ENCODE data around the gene DSC3. TPM values are rescaled to one million over a fixed set of nuclear protein-coding genes. Genes with fewer than 3 reads are reported as not detected.

The DSC3 gene
- total RNA-seq, 1 experiment from 2014 or later: 14.6 TPM

DNA sequence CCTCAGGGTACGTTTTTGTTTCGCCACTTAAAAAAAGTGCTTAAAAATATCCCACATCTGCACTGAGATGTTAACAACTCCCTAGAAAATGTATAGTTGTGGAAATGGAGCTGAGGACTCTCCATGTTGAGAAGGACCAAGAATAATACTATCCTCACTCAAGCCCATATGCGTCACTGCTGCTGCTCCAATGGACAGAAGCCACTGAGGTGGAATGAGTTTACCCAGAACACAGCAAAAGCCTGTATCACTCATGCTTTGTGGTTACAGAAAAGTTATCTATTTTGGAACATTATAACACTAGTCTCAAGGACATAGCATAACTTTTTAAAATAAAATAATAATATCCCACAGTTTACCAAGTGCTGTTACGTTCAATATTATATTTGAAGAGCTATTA lies 31.9 kb downstream of the DSC3 start:
- POLR2A ChIA-PET (ENCODE audit: unreplicated experiment): no interaction called here
- no peaks in the 10 kb centered on the region for H3K9me3 ChIP-seq (ENCODE audit: low read length)
- no peak overlapping the region for H2AFZ ChIP-seq (ENCODE audit: low read length)
- intact Hi-C loops (cut with micrococcal nuclease): loop anchor here (2.0 to 10.0 kb wide), 3 partner anchors 88 to 394 kb away; no protein-coding TSS in a partner anchor
- CTCF ChIA-PET: no interaction called here
- DNase-seq: no peak
- H3K9me2 ChIP-seq (replicated peaks; ENCODE audit: low read length): no peaks in the 10 kb centered on the region
- no peak for ATAC-seq
- no peaks in the 10 kb centered on the region for H3F3A ChIP-seq (ENCODE audit: low read length, unreplicated experiment)
- H3K4me3 ChIP-seq (ENCODE audit: low read length): no peak overlapping the region
- H3K36me3 ChIP-seq (ENCODE audit: low read depth, low read length): no peaks in the 10 kb centered on the region
- H3K9ac ChIP-seq (ENCODE audit: low read length): no peak overlapping the region
- peak overlapping the region; percentile 47 for H3K4me2 ChIP-seq (ENCODE audit: low read length)
- TF ChIP-seq, protein P1, sequence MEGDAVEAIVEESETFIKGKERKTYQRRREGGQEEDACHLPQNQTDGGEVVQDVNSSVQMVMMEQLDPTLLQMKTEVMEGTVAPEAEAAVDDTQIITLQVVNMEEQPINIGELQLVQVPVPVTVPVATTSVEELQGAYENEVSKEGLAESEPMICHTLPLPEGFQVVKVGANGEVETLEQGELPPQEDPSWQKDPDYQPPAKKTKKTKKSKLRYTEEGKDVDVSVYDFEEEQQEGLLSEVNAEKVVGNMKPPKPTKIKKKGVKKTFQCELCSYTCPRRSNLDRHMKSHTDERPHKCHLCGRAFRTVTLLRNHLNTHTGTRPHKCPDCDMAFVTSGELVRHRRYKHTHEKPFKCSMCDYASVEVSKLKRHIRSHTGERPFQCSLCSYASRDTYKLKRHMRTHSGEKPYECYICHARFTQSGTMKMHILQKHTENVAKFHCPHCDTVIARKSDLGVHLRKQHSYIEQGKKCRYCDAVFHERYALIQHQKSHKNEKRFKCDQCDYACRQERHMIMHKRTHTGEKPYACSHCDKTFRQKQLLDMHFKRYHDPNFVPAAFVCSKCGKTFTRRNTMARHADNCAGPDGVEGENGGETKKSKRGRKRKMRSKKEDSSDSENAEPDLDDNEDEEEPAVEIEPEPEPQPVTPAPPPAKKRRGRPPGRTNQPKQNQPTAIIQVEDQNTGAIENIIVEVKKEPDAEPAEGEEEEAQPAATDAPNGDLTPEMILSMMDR (conservative IDR thresholded peaks at IDR 0.05; ENCODE audit: low read depth, low read length): no peak
- TF ChIP-seq EZH2phosphoT487 (IDR thresholded peaks at IDR 0.05; ENCODE audit: borderline replicate concordance, low read length) (no peak), EZH2 (IDR thresholded peaks at IDR 0.05; ENCODE audit: low read length, unreplicated experiment) (no peak)
- H3K27me3 ChIP-seq (ENCODE audit: low read length): no peaks in the 10 kb centered on the region
- no peaks in the 10 kb centered on the region for H3K79me2 ChIP-seq (ENCODE audit: low read length)
- peaks cover 19% of the 10 kb centered on the region for H3K4me1 ChIP-seq (ENCODE audit: insufficient read depth, low read length)
- H3K27ac ChIP-seq (ENCODE audit: low read length): peak overlapping the region; percentile 53
- no peaks in the 10 kb centered on the region for H4K20me1 ChIP-seq (ENCODE audit: low read length)
- no TSS peak for BruUV-seq (replicated peaks)

DNA sequence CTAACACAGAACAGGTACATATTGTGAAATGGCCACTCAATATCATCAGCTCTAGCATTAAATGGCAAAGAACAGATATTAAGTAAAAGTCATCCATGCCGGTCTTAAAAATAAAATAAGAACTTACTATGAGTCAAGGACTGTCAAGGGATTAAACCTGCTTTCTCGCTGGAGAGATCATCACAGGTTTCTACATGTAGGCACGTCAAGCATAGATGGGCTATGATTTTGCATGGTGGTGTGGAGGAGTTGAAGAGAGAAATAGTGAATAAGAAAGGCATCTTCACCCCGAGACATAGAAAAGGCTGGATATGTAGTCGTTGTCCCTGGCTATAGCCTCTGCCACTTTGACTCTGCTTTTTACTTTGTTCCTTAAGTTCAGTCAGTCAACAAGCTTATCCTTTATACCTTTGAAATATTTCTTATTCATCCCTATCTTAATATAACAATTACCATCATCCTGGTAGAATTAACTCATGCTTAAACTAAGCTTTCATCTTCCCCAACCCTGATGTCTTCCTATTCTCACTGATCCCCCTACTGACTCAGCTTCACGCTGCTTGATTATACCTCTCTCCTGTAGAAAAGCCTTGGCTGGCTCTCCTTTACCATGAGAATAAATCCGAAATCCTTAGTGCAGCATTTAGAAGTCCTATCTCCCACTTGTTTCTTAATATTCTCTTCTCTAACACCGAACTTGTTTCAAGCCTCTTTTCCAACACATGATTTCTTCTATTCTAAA lies 42.5 kb downstream of the DSC3 start:
- CTCF ChIA-PET: no interaction called here
- no peaks in the 10 kb centered on the region for H3K79me2 ChIP-seq (ENCODE audit: low read length)
- H3K27ac ChIP-seq (ENCODE audit: low read length): no peak overlapping the region
- H3F3A ChIP-seq (ENCODE audit: low read length, unreplicated experiment): no peaks in the 10 kb centered on the region
- intact Hi-C loops (cut with micrococcal nuclease): loop anchor here (1.0 to 5.0 kb wide), 3 partner anchors 30 to 506 kb away; no protein-coding TSS in a partner anchor
- H3K36me3 ChIP-seq (ENCODE audit: low read depth, low read length): no peaks in the 10 kb centered on the region
- no TSS peak for BruUV-seq (replicated peaks)
- no peaks in the 10 kb centered on the region for H3K9me2 ChIP-seq (replicated peaks; ENCODE audit: low read length)
- no peaks in the 10 kb centered on the region for H3K4me1 ChIP-seq (ENCODE audit: insufficient read depth, low read length)
- no peaks in the 10 kb centered on the region for H4K20me1 ChIP-seq (ENCODE audit: low read length)
- TF ChIP-seq EZH2 (IDR thresholded peaks at IDR 0.05; ENCODE audit: low read length, unreplicated experiment) (no peak), EZH2phosphoT487 (IDR thresholded peaks at IDR 0.05; ENCODE audit: borderline replicate concordance, low read length) (no peak)
- TF ChIP-seq, protein P1 (conservative IDR thresholded peaks at IDR 0.05; ENCODE audit: low read depth, low read length): no peak
- no peaks in the 10 kb centered on the region for H3K9me3 ChIP-seq (ENCODE audit: low read length)
- H2AFZ ChIP-seq (ENCODE audit: low read length): no peak overlapping the region
- DNase-seq (no peak), ATAC-seq (no peak)
- POLR2A ChIA-PET (ENCODE audit: unreplicated experiment): no interaction called here
- H3K27me3 ChIP-seq (ENCODE audit: low read length): no peaks in the 10 kb centered on the region
- no peak overlapping the region for H3K4me2 ChIP-seq (ENCODE audit: low read length)
- no peak overlapping the region for H3K4me3 ChIP-seq (ENCODE audit: low read length)
- no peak overlapping the region for H3K9ac ChIP-seq (ENCODE audit: low read length)

- DNase-seq (peak; percentile 36), ATAC-seq (no peak)
- H3F3A ChIP-seq (ENCODE audit: low read length, unreplicated experiment): no peaks in the 10 kb centered on the region
- no peak overlapping the region for H3K9ac ChIP-seq (ENCODE audit: low read length)
- no peak overlapping the region for H3K27ac ChIP-seq (ENCODE audit: low read length)
- no peaks in the 10 kb centered on the region for H3K27me3 ChIP-seq (ENCODE audit: low read length)
- TF ChIP-seq EZH2 (IDR thresholded peaks at IDR 0.05; ENCODE audit: low read length, unreplicated experiment): no peak
- TF ChIP-seq, protein P1 (conservative IDR thresholded peaks at IDR 0.05; ENCODE audit: low read depth, low read length): peak; percentile 55
- ChIA-PET POLR2A (ENCODE audit: unreplicated experiment) (no interaction called here), CTCF (no interaction called here)
- intact Hi-C loops (cut with micrococcal nuclease): loop anchor here (1.0 to 5.0 kb wide), 3 partner anchors 29 to 507 kb away; no protein-coding TSS in a partner anchor
- H3K4me2 ChIP-seq (ENCODE audit: low read length): no peak overlapping the region
- no peaks in the 10 kb centered on the region for H4K20me1 ChIP-seq (ENCODE audit: low read length)
- BruUV-seq (replicated peaks): no TSS peak
- H3K4me3 ChIP-seq (ENCODE audit: low read length): no peak overlapping the region
- no peaks in the 10 kb centered on the region for H3K9me2 ChIP-seq (replicated peaks; ENCODE audit: low read length)
- no peaks in the 10 kb centered on the region for H3K4me1 ChIP-seq (ENCODE audit: insufficient read depth, low read length)
- no peaks in the 10 kb centered on the region for H3K79me2 ChIP-seq (ENCODE audit: low read length)
- H3K9me3 ChIP-seq (ENCODE audit: low read length): no peaks in the 10 kb centered on the region
- no peak overlapping the region for H2AFZ ChIP-seq (ENCODE audit: low read length)
- no peaks in the 10 kb centered on the region for H3K36me3 ChIP-seq (ENCODE audit: low read depth, low read length)
Measured at GRCh38 chr18:30999186-30999585, 43.4 kb downstream of the DSC3 start.
